RPMI8226 (cell line): ENCODE data around the gene ICE1.
"Not testable (repeated sequence)": the region's sequence is repeated elsewhere in the genome, so short reads cannot be mapped to it uniquely, and the experiment has no call there.

ENCODE experiments used
- DNase-seq: peaks from one replicate; pipeline ENCODE4 v3.0.0-alpha.2; 2015

The ICE1 gene

DNA sequence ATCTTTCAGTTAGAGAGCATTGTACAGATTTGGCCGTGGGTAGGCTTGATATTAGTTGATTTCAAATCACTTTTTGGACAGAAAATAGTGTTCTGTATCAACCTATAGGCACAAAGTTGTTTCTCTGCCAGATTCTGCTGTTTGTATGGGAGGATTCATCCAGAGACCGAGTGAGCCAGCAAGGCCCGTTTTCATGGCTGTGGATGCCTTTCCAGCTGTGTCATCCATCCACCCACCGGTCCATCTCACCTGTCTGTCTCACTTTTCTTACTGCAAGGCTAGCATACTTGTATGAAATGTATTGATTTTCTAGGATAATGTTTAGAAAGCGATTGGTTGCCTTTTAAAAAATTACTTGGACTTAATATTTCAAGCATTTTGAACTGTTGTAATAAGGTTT lies 34.4 kb downstream of the ICE1 start:
- no peak for DNase-seq

DNA sequence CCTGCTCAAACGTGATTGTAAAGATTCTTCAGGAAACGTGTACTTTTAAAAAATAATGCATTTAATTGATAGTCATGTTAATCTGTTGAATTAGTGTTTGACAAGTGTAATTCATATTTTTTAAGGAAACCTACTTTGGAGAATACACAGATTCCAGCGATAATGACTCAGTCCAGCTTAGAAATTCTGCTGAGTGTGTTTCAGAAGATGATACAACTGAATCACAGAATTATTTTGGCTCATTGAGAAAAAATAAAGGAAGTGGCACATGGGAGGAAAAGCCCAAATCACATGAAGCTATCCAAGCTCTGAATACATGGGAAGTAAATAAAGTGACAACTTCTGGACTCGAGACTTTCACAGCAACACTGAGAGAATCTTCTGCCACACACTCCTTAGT lies 37.8 kb downstream of the ICE1 start:
- DNase-seq, result no peak

DNA sequence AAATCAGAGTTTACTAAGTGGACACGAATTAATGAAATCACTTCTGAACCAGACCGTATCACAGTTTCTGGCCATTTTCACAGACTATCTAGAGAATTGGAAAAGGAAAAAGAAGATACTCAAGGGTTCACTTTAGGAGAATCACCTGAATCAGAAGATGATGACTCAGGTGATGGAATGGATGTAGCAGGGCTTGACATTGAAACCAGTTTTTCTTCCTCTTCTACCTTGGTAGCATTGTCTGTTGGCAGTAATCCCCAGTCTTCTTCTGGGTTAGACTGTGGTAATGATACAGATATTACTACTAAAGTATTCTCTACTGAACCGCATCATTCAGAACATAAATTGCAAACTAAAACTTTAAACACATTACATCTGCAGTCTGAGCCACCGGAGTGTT lies 38.5 kb downstream of the ICE1 start:
- no peak for DNase-seq

DNA sequence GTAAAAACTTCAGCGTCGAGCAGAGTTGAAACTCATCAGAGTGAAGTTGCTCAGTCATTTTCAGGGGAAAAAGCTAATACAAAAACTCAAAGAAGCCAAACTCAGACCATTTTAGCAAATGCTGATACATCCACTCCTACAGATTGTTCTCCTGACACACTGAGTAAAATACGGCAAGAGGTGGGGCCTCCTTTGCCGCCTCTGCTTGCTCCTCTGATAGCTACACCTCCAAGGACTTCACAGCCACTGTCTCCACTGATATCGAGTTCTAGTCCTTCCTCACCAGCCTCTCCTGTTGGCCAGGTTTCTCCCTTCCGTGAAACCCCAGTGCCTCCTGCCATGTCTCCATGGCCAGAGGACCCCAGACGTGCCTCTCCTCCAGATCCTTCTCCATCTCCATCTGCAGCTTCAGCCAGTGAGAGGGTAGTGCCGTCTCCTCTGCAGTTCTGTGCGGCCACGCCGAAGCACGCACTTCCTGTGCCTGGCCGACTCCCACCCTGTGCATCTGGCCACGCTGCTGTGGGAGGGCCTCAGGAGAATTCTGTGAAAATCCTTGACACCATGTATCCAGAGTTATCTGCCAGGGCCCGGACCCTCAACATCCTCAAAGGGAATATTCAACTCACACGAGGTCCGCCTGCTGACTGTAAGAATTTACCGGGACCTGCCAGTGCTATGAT lies 41.7 kb downstream of the ICE1 start:
- DNase-seq, result no peak

DNA sequence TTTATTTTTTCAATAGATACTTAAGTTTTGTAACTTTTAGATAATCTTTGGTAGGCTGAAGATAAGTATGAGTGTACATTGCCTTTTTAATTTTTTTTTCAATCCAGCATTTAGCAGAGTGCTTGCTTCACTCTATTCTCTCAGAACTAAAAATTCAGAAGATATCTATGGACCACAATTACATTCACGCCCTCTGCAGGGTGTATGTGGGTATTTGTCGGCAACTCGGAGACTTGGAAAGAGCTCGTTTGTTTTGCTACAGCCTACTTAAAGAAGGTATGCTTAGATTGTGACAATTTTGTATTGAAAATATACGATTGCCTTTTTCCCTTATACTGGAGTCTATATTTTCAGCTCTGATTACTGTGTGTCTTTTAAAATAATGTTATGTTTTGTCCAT lies 43.8 kb downstream of the ICE1 start:
- DNase-seq, result no peak

DNA sequence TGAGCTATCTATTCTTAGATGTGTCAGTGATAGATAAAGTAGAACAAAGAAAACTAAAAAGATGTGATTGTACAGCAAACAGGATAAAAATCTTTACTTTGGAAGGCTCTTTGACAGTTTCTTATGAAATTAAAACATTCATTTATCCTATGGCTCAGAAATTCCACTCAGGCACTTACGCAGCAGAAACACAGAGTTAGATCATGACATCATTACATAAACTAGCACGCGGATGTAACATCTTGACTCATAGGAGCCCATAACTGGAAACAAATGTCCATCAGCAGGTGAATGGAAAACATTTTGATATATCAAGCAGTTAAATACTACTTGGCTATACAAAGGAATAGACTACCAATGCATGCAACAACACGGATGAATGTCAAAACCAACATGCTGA lies 45.3 kb downstream of the ICE1 start:
- no peak for DNase-seq

DNA sequence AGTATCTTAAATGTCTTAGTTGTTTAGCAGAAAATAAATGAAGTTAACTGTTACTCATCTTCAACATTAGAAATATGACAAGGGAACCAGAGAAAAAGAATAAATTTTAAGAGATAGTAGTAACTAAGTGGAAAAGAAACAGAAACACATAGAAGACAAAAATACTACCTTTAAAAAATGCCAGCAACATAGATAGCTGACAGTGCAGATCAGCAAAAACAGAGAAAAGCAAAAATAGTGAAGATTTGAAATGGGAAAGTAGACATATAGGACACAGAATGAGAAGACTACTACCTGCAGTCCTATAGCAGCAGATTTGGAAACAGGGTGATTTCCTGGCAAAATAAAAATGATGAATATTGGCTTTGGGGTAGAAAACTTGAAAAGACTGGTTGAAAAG lies 48.5 kb downstream of the ICE1 start:
- no peak for DNase-seq

DNA sequence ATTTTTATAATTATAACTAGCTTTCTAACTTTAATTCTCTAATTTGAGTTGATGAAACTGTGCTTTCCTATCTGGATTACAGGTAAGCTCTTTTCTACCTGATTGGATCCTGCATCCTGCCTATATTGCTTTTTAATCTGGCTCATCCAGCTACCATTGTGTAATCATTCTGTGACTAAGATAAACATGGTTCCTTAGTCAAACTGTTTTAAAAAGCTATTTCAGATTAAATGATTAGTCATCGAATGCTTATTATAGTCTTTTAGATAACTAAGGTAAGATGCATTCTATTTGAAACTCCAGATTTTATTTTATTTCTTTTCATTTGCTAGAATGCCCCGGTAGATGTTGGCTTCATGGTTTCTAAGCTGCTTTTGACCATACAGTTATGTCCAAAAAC lies 50.7 kb downstream of the ICE1 start:
- DNase-seq, result no peak

DNA sequence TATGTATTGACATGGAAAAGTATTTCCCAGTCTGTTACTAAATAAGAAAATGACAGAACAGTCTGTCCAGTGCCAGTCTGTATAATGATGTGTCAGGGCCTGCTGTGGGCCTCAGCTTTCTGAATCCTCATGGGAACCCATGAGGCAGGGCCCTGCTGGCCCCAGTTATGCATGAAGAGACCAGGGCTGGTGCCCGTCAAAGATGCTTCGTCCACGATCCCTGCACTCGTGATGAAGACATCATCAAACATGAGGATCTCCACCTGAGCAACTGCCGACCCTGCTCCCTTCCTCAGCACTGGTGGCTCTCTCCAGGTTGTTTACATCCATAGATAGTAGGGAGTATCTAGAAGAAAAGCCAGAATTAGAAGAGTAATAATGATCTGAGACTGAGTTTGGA lies 52.5 kb downstream of the ICE1 start:
- no peak for DNase-seq

DNA sequence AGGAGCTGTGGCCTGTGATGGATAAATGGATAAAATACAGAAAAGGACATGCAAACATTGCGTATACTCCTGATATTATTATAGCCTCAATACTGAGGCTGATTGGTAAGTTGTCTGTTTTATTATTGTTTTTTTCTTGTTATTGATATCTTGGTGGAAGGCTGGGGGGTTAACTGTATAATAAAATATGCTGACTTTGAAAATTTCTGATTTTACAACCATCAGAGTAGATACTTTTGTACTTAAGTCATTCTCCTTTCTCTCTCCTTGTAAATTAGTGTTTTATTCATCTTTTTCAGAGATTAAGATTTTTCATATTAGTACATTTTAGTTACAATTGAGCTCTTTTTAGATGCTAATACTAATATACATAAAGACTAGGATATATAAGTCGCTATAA lies 53.5 kb downstream of the ICE1 start:
- no peak for DNase-seq

DNA sequence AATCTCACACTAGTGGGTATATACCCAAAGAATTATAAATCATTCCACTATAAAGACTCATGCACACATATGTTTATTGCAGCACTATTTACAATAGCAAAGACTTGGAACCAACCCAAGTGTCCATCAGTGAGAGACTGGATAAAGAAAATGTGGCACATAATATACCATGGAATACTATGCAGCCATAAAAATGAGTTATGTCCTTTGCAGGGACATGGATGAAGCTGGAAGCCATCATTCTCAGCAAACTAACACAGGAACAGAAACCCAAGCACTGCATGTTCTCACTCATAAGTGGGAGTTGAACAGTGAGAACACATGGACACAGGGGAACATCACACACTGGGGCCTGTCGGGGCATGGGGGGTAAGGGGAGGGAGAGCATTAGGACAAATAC lies 57.1 kb downstream of the ICE1 start:
- not testable (repeated sequence) for DNase-seq

DNA sequence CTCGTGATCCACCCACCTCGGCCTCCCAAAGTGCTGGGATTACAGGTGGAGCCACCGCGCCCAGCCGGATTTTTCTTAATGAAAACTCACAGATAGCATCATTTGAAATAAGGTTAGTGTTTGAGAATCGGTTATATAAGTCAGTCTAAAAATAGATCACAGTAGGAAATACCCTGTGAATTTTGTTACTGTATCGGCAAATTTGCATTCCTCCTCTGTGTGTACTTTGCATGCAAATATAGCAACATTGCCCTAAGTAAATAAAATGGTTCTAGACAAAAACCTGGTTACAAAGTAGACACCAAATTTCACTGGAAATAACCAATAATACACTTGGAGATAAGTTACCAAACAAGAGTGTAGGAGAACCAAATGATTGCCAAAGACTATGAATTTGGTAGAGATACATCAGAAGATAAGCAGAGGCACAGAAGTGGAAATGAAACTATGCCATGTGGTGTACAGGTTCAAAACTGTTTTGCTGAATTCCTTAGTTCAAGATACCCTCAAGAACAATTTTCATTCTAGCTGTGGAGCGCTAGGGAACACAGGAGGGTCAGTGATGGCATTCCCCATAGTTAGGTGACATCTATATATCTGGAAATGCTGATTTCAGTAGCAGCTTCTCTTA lies 58.1 kb downstream of the ICE1 start:
- DNase-seq, result no peak

DNA sequence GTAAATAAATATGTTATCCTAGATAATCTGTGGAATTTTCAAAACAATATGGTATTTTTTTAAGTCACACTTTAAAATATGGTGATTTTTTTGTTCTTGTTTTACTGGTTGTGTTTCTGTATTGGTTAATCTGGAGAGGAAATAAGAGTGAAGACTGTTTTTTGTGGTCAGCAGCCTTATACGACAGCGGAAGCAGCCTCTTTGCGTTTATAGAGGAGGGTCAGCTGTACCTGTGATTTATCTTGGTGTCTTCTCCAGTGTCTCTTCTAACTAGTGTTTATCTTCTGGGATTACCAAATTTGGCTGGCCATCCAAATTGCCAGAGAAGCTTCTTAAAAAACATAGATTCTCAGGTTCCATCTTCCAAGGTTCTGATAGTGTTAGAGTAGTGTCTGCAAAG lies 58.7 kb downstream of the ICE1 start:
- DNase-seq, result no peak

DNA sequence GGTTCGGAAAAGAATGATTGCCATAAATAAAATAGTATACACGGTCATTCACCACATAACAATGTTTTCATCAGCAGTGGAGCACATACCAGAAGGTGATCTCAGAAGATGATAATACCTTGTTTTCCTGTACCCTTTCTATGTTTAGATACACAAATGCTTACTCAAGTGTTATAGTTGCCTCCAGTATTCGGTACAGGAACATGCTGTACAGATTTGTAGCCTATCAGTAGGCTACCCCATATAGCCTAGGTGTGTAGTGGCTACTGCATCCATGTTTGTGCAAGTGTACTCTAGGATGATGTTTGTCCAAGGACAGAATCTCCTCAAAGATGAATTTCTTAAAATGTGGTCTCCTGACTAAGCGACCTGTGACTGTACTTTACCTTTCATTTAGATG lies 59.2 kb downstream of the ICE1 start:
- no peak for DNase-seq

DNA sequence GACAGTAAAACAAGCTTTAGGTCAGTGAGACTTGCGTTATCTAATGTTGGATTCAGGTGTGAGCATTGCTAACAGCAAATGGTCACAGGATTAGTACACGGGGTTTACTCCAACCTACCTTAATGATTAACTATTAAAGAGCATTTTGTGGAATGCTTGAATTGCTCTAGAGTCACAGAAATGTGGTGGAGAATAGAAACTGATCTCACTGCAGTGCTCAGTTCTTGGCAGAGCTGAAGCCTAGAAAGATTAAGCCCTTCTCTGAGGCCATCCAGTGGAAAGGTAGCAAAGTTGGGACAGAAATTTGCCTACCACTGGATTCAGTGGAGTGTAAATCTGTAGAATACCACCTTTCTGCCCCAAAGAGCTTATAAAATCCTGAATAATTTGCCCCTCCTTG lies 60.9 kb downstream of the ICE1 start:
- DNase-seq, result no peak

DNA sequence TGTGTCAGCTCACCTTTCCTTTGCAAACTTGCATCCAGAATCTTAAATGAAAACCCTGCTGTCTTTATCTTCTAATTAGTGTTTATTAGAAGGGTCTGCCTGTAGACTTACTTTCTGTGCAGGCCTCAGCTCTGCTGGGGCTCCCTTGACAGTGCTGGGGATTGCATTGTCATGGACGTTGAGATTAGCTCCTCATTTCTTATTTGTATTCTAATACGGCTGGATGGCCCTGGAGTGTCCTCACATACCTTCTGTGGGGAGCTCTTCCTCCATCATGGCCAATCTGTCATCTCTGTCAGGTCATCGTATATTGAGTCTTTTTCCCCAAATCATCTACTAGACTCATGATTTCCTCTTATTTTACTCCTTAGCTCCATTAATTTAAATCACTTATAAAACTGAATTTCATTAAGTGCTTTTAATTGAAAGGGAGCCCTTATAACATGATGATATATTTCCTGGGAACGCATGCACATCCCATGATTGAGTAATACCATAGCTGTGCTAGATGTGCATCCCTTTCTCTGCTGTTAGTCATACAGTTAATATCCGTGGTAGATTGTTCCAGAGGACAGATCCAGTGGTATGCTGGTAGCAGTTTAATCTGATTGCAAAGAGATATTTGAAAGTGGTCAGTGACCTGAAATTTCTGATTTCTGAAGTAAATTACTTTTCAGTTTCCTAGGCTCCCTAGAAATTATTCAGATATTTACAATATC lies 61.6 kb downstream of the ICE1 start:
- DNase-seq, result no peak

DNA sequence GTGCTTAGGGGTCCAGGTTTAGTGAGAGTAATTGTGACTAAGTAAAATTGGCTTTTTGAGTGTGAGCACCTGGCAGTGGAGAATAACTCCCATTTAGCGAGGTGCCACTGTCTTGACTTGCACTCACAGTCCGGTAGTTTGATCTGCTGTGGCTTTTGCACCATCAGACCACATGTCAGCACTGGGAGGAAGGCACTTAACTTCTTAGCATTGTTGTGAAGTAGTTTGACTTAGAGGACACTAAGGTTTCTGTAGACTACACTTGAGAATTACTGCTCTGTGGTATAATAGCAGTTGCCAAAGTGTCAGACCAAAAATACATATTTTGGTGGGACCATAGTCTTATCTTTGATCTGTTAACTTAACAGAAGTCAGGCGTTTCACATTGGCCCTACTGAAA lies 63.6 kb downstream of the ICE1 start:
- no peak for DNase-seq

DNA sequence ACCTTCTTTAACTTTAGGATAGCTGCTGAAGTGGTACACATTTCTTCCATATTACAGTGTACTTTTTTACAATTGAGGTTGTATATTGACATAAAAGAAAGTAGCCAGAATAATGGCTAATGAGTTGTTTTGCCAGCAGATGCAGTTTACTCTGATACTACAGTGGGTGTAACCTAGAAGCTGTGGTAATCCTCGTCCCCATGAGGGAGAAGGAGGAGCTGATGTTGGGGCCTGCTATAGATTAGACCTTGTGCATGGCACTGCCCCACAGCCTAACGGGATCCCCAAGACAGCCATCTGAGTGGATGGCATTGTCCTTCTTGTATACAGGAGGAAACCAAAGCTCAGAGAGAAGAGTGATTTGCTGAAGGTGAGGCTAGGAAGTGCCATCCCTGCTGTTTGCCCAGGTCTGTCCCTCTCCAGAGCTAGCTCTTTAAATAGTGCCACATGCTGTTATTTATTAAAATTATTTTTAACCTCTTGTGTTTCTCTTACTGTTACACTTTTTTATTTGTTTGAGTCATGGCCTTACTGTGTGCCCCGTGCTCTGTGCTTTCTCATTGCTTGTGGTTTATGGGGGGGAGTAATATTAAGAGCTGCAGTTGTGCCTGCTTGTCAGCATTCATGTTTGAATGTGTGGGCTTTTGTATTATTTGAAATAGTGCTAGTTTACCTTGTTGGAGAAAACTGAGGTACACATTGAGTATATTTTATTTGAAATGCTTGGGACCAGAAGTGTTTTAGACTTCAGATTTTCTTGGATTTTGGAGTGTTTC lies 65.3 kb downstream of the ICE1 start:
- no peak for DNase-seq

DNA sequence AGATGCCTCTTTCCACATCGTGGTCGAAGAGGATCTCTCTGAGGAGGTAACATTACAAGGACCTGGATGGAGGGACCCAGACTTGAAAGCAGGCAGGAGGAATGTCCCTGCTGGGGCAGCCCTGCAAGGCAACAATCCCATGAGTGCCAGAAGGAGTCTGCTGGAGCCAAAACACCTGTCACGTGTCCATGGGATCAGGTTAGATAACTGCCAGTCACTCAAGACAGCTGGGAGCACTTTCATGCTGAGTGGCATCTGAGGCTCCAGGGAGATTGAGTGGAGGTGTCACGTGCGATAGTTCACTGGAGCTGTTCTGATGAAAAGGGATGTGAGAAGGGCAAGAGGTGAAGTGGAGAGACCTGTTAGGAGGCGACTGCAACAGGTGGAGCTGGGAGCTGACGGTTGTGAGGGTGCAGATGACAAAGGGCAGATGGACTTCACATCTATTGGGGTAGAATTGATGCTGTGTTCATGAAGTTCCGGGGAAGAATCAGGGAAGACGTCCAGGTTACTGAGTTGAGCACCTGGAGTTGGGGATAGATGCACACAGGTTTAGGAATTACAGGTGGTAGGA lies 68.4 kb downstream of the ICE1 start:
- DNase-seq, result no peak

DNA sequence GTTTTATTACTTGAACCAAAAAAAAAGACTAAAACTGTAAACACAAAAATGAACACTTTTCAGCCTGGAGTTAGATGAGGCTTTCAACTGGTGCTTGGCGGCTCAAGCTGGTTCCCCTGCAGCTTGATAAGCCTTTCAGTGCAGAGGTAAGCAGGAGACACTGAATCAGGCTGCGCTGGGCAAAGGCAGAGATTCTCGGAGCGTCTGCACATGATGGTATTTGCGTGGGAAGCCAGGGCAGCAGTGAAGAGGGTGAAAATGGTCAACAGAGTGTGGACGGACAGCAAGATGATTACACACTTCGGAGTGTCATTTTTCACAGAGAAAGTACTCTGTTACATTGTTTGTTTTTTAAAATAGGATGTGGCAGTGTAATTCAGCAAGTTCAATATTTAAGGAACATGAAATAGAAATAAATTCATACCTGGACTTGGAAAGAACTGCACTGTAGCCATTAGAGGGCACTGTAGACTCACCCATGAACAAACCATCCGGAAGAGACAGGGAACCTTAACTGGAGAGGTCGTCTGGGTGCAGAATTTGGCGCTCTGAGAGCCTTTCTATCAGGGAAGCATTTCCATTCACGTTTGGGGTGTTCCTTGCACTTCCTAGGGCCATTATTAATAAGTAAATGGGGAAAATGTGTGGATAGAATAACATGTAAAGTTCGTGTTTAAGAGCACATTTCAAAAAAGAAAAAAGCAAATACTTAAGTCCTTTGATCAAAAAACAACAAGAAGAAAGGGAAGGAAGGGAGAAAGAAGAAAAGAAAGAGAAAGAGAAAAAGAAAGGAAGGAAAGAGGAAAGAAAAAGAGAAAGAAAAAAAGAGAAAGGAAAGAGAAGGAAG lies 69.8 kb downstream of the ICE1 start:
- DNase-seq, result peak; percentile 72

DNA sequence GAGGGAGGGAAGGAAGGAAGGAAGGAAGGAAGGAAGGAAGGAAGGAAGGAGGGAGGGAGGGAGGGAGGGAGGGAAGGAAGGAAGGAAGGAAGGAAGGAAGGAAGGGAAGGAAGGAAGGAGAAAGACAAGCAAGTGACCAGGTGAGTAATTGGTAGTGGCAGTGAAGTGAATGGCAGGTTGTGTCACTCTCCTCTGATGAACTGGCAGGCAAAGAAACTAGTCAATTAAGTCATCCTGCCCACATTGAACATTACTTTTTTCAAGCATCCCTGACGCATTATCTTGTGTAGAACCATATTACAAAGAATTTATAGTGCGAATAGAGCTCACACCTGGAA lies 70.4 kb downstream of the ICE1 start:
- not testable (repeated sequence) for DNase-seq
